ENCODE measurements around the gene AQP12B. TPM values are rescaled to one million over a fixed set of nuclear protein-coding genes. Genes with fewer than 3 reads are reported as not detected.

Gene AQP12B
- total RNA-seq, 1 experiment from 2014 or later, result not detected

GRCh38 chr2:240648155-240648649 is 34.5 kb downstream of the AQP12B start:
- intact Hi-C loops (cut with micrococcal nuclease), result no loop called here
- ChIA-PET POLR2A (ENCODE audit: unreplicated experiment) (no interaction called here), CTCF (no interaction called here)
- no peaks in the 10 kb centered on the region for H4K20me1 ChIP-seq (ENCODE audit: low read length)
- H3K27ac ChIP-seq (ENCODE audit: low read length), result no peak overlapping the region
- TF ChIP-seq, protein P1, sequence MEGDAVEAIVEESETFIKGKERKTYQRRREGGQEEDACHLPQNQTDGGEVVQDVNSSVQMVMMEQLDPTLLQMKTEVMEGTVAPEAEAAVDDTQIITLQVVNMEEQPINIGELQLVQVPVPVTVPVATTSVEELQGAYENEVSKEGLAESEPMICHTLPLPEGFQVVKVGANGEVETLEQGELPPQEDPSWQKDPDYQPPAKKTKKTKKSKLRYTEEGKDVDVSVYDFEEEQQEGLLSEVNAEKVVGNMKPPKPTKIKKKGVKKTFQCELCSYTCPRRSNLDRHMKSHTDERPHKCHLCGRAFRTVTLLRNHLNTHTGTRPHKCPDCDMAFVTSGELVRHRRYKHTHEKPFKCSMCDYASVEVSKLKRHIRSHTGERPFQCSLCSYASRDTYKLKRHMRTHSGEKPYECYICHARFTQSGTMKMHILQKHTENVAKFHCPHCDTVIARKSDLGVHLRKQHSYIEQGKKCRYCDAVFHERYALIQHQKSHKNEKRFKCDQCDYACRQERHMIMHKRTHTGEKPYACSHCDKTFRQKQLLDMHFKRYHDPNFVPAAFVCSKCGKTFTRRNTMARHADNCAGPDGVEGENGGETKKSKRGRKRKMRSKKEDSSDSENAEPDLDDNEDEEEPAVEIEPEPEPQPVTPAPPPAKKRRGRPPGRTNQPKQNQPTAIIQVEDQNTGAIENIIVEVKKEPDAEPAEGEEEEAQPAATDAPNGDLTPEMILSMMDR (conservative IDR thresholded peaks at IDR 0.05; ENCODE audit: low read depth, low read length), result no peak
- TF ChIP-seq EZH2 (IDR thresholded peaks at IDR 0.05; ENCODE audit: low read length, unreplicated experiment), result no peak
- no peak for TF ChIP-seq EZH2phosphoT487 (IDR thresholded peaks at IDR 0.05; ENCODE audit: borderline replicate concordance, low read length)
- no peak overlapping the region for H2AFZ ChIP-seq (ENCODE audit: low read length)
- H3K9ac ChIP-seq (ENCODE audit: low read length), result no peak overlapping the region
- no peak overlapping the region for H3K4me2 ChIP-seq (ENCODE audit: low read length)
- H3K9me3 ChIP-seq (ENCODE audit: low read length), result no peaks in the 10 kb centered on the region
- H3K79me2 ChIP-seq (ENCODE audit: low read length), result no peaks in the 10 kb centered on the region
- no peaks in the 10 kb centered on the region for H3K36me3 ChIP-seq (ENCODE audit: low read depth, low read length)
- DNase-seq, result no peak
- no peaks in the 10 kb centered on the region for H3K4me1 ChIP-seq (ENCODE audit: insufficient read depth, low read length)
- peaks cover 57% of the 10 kb centered on the region for H3K27me3 ChIP-seq (ENCODE audit: low read length)
- no peaks in the 10 kb centered on the region for H3K9me2 ChIP-seq (replicated peaks; ENCODE audit: low read length)
- H3K4me3 ChIP-seq (ENCODE audit: low read length), result no peak overlapping the region
- H3F3A ChIP-seq (ENCODE audit: low read length, unreplicated experiment), result no peaks in the 10 kb centered on the region
- no TSS peak for BruUV-seq (replicated peaks)
- ATAC-seq, result no peak

DNA sequence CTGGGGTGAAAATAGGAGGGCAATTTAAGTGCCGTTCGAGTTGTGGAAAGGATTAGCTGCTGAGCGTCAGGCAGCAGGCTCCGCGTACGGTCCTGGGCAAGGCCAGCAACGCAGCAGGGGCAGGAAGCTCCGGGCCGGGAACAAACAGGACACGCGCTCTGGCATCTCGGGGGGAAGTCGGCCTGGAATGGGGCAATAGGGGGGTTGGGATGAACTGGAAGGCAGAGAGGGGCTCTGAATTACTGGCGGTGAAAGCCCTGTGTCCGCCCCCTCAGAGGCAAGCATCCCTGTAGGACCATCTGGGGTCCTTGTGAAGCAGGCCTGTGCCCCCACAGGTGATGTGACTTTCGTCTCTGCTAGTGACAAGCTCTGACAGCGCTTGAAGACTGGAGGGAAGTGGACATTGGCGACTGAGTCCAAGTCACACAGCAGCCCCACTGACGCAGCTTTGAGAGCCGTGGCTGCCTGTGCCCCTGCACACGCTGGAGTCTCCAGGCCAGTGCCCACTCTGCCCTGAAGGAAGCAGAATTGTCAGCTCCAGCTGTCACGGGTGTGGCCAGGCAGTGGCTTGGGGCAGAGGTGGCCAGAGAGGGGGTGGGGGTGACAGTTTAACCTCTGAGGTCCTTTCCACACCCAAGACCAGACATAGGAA is 35.1 kb downstream of the AQP12B start:
- ATAC-seq, result no peak
- ChIA-PET CTCF (no interaction called here), POLR2A (ENCODE audit: unreplicated experiment) (no interaction called here)
- Histone ChIP-seq H3K27ac (ENCODE audit: low read length) (no peak overlapping the region), H2AFZ (ENCODE audit: low read length) (no peak overlapping the region), H3K4me3 (ENCODE audit: low read length) (no peak overlapping the region), H4K20me1 (ENCODE audit: low read length) (no peaks in the 10 kb centered on the region), H3K9me3 (ENCODE audit: low read length) (no peaks in the 10 kb centered on the region), H3K79me2 (ENCODE audit: low read length) (no peaks in the 10 kb centered on the region), H3K9me2 (replicated peaks; ENCODE audit: low read length) (no peaks in the 10 kb centered on the region), H3K9ac (ENCODE audit: low read length) (no peak overlapping the region), H3F3A (ENCODE audit: low read length, unreplicated experiment) (no peaks in the 10 kb centered on the region), H3K36me3 (ENCODE audit: low read depth, low read length) (no peaks in the 10 kb centered on the region), H3K4me1 (ENCODE audit: insufficient read depth, low read length) (no peaks in the 10 kb centered on the region), H3K4me2 (ENCODE audit: low read length) (no peak overlapping the region), H3K27me3 (ENCODE audit: low read length) (peaks cover 56% of the 10 kb centered on the region)
- TF ChIP-seq, protein P1 (conservative IDR thresholded peaks at IDR 0.05; ENCODE audit: low read depth, low read length), result no peak
- TF ChIP-seq EZH2phosphoT487 (IDR thresholded peaks at IDR 0.05; ENCODE audit: borderline replicate concordance, low read length) (no peak), EZH2 (IDR thresholded peaks at IDR 0.05; ENCODE audit: low read length, unreplicated experiment) (no peak)
- DNase-seq, result no peak
- BruUV-seq (replicated peaks), result no TSS peak
- intact Hi-C loops (cut with micrococcal nuclease), result no loop called here

- Histone ChIP-seq H3K27ac (ENCODE audit: low read length) (no peak overlapping the region), H4K20me1 (ENCODE audit: low read length) (no peaks in the 10 kb centered on the region), H3K4me3 (ENCODE audit: low read length) (no peak overlapping the region), H3K9me2 (replicated peaks; ENCODE audit: low read length) (no peaks in the 10 kb centered on the region), H3K9me3 (ENCODE audit: low read length) (no peaks in the 10 kb centered on the region), H3K4me2 (ENCODE audit: low read length) (no peak overlapping the region), H3F3A (ENCODE audit: low read length, unreplicated experiment) (no peaks in the 10 kb centered on the region), H3K36me3 (ENCODE audit: low read depth, low read length) (no peaks in the 10 kb centered on the region), H3K9ac (ENCODE audit: low read length) (no peak overlapping the region), H3K27me3 (ENCODE audit: low read length) (peaks cover 50% of the 10 kb centered on the region), H2AFZ (ENCODE audit: low read length) (no peak overlapping the region), H3K4me1 (ENCODE audit: insufficient read depth, low read length) (no peaks in the 10 kb centered on the region), H3K79me2 (ENCODE audit: low read length) (no peaks in the 10 kb centered on the region)
- intact Hi-C loops (cut with micrococcal nuclease), result no loop called here
- DNase-seq, result no peak
- ATAC-seq, result no peak
- no TSS peak for BruUV-seq (replicated peaks)
- ChIA-PET POLR2A (ENCODE audit: unreplicated experiment) (no interaction called here), CTCF (no interaction called here)
- TF ChIP-seq EZH2 (IDR thresholded peaks at IDR 0.05; ENCODE audit: low read length, unreplicated experiment), result no peak
Measured at GRCh38 chr2:240646900-240647502, 35.7 kb downstream of the AQP12B start.
